GM19328 (cell line): Measurements from ENCODE around the gene DTNB.
"Not testable (repeated sequence)": the region's sequence is repeated elsewhere in the genome, so short reads cannot be mapped to it uniquely, and the experiment has no call there.

Experiments used
- ATAC-seq: cut with Tn5 transposase; IDR thresholded peaks from one replicate; pipeline ENCODE4 v1.9.1; 2021; ENCODE audit warnings: mild to moderate bottlenecking, moderate library complexity; ENCODE audit not compliant: unreplicated experiment

DTNB gene

DNA sequence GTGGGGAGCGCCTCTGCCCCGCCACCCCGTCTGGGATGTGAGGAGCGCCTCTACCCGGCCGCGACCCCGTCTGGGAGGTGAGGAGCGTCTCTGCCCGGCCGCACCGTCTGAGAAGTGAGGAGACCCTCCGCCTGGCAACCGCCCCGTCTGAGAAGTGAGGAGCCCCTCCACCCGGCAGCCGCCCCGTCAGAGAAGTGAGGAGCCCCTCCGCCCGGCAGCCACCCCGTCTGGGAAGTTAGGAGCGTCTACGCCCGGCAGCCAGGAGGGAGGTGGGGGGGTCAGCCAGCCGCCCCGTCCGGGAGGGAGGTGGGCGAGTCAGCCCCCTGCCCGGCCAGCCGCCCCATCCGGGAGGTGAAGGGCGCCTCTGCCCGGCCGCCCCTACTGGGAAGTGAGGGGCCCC lies 39.6 kb downstream of the DTNB start:
- ATAC-seq = not testable (repeated sequence)

DNA sequence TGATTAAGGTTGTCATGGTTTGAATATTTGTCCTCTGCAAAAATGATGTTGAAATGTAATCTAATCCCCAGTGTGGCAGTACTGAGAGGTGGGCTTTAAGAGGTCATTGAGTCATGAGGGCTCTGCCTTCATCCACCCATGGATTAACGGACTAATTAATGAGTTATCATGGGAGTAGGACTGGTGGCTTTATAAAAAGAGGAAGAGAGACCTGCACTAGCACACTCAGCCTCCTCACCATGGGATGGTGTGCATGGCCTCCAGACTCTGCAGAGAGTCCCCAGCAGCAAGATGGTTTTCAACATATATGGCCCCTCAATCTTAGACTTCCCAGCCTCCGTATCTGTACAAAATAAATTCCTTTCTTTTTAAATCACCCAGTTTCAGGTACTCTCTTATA lies 41.0 kb downstream of the DTNB start:
- ATAC-seq = no peak

DNA sequence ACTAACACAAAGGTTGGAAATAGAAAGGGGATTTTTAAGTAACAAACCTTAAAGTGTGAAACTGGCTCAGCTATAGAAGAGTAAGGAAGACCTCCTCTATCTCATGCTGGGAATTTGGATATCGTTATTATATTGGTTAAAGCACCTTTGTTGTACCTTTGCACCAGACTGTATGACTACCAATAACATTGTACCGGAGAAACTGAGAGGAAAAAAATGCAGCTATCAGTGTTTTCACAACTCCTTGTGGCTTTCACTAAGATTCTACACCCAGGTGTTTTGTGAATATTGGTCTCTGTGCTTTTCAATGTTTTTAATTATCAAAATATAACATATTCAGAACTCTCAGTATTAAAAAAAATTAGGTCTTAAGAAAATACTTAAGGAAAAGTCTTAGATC lies 48.7 kb downstream of the DTNB start:
- no peak for ATAC-seq

DNA sequence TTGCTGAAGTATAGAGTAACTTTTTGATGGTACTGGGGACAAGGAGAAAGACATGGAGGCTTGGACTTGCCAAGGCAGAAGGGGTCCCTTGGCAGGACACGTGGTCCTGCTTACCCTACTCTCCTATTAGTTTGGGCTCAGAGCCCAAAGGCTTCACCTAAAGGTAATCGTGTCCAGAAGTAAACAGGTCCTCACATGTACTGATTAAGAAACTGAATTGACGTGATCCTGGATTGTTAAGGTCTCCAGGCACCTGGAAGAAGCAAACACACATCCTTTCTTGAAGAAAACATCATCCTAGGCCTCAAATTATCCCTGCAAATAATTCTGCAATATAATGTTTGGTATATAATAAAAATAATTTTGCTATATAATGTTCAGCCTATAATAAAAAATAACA lies 50.0 kb downstream of the DTNB start:
- ATAC-seq = no peak

DNA sequence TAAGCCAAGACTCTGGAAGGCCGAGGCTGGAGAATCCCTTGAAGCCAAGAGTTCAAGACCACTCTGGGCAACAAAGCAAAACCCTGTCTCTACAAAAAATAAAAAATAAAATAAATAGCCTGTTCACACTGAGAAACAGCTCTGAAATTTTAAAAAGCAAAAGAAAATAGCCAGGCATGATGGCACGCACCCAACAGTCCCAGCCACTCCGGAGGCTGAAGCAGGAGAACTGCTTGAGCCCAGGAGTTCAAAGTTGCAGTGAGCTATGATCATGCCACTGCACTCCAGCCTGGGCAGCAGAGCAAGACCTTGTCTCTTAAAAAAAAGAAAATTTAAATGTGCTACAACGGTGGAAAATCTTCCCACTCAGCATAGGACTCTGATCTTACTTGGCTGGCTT lies 52.7 kb downstream of the DTNB start:
- ATAC-seq = no peak

DNA sequence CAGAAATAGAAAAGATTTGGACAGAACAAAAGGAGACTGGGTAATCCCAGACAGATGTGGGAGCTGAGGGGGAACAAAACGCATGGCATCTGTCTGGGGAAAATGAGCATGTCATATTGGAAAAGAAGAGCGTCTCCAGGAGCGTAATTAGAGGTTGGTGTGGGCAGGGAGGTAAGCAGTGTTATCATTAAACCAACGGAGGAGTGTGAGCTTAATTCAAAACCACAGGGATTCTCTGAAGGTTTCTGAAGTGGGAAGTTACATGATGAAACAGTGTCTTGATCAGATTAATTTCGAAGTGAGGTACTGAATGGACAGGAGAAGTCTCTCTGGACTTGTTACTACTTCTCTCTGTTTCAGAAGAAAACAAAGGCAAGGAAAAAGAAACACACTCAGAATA lies 53.3 kb downstream of the DTNB start:
- ATAC-seq = no peak

DNA sequence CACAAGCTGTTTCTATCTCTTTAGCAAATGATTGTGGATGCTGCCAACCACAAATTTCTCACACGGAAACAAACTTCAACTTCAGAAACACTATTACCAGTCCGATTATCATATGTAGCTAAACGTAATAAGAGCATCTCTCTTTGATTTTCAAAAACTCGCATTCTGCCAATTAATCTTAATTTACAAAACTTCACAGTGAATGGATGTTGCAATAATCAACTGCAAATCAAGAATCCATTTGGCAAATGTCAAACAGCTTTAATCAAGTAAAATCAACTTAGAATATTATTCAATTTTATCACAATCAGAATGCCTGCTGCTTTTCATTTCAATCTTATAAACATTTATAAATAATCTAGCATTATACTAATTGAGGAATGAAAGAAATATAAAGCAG lies 54.2 kb downstream of the DTNB start:
- ATAC-seq = no peak

DNA sequence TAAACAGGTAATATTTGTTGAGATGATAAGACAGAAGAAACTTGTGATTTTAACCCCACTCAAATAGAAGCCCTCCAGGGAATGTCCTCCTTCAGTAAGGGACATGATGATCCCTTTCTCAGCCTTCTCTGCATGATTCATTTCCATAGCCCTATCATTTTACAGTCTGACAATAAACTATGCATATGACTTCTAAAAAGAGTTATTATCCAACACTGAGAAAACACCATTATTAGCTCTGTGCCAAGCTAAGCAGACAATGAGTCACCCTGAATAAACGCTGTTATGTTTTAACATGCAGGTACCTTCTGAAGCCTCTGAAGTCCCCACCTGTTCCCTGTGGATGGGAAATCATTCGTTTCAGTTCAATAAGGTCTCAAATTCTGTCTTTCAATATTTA lies 54.7 kb downstream of the DTNB start:
- no peak for ATAC-seq

DNA sequence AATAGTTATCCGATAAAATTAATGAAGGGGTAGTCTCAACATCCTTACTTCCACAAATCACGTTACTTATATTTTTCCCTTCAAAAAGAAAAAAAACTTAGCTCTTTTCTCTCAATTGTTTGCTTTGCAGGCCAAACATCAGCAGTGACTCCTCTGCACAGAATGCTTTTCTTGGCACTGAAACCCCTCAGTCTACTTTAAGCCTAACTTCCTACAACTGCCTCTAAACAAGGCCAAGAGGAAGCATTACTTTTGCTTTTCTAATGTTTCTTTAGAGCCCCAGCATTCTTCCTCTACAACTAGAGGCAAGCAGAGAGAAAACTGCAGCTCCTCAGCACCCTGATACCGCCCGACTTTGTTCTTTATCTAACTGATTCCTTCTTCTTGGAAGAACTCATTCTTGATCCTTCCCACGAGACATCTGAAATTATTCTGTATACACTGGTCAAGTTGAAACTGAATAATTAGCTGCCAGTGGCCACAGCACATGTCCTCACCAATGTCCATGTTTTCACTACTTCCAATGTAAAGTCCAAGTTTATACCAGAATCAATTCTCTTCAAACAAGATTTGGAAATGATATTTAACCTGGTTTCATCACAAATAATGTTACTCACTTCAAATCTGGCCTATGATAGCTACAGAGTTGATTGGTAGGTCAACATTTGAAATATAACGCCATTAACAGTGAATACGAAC lies 55.3 kb downstream of the DTNB start:
- no peak for ATAC-seq

DNA sequence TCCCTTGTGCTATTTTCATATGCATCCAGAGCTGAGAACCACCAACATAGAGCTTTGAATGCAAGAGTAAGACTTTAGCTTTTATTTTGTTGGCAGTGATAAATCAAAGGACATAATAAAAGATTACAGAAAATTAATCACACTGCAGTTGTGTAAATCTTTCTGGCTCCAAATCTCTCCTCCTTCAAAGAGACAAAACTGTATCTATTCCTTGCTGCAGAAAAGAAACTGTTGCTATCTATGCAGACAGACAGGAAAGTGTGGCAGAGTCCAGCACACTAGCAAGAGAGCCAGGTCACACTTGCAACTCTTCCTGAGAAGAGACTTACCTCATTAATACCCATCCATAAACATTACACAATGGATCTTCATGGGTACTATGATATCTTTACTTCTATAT lies 57.5 kb downstream of the DTNB start:
- ATAC-seq = no peak

DNA sequence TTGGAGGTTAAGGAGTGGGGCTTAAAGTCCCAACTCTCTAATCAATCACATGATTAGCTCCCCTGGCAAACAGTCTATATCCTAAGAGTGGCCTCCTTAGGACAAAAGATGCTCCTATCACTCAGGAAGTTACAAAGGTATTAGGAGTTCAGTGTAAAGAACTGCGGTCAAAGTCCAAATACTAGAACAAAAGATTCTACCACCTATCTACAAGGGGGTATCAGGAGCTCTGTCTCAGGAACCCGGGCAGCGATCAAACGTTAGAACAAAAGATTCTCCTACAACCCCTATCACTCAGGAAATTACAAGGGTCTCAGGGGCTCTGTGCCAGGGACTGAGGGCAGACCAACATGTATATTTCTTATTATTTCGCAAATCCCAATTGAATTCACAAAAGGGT lies 58.0 kb downstream of the DTNB start:
- ATAC-seq = no peak

DNA sequence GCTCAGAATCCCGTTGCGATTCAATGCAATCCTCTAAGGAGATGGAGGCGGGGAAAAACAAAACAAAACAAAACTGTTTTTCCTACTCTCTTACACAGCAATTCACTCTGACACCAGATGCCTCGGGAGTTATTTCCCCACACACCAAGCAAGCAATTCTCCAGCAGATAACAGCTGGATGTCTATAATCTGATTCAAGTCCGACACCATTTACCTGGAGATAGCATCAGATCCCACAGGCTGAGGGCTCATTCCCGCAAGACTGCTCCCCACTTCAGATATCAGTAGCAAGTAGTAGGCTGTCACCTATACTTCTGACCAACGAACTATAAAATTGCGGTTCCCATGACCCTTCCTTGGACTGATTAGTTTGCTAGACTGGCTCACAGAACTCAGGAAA lies 58.7 kb downstream of the DTNB start:
- no peak for ATAC-seq

DNA sequence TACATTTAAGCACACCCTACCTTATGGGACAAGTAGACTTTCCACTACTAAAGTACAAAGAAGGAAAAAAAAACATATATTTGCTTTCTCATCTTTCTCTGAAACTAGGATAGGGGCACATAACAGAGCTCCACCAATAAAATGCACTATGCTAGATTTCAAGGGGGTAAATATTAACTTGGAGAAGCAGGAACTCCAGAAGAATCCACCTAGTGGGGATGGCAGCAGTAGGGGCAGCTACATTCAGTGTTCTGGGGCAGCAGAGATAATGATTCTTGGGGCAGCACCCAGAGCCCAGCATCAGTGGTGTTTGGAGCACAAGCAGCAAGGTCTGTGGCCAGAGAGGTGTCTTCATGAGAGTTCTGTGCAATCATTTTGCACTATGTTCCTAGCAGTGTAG lies 64.7 kb downstream of the DTNB start:
- ATAC-seq = no peak

DNA sequence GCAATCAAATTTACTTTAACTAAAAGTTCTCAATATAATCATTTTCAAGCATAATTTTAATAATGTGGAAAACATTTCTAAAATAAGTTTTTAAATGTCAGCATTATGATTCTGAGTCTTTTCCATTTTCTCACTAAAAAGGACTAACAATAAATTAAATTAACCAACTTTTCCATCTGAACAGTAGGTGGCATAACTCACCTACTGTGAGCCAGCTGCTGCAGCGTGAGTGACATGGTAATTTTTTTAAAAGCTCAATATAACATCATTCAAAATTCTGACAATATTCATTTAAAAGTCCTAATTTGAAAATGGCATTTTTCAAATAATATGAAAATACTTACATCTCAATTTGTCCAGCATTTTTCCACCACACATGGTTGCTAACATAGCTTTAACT lies 66.5 kb downstream of the DTNB start:
- ATAC-seq = no peak

DNA sequence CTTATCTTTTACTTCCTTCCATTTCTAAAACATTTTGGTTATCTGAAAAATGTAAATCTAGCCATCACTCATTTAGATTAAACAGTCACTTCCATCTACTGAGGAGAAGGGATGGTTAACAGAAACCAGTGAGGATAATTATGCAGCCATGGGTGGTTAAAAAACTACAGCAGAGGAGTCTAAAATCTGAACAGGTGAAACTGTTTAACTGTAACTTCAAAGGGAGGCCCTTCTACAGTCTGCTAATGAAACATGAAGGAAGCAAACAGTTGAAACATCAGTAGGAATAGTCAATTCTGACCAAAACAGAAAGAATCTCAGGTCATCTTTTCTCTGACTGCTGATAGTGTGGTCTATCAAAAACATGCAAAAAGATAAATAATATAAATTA lies 71.0 kb downstream of the DTNB start:
- ATAC-seq = no peak

DNA sequence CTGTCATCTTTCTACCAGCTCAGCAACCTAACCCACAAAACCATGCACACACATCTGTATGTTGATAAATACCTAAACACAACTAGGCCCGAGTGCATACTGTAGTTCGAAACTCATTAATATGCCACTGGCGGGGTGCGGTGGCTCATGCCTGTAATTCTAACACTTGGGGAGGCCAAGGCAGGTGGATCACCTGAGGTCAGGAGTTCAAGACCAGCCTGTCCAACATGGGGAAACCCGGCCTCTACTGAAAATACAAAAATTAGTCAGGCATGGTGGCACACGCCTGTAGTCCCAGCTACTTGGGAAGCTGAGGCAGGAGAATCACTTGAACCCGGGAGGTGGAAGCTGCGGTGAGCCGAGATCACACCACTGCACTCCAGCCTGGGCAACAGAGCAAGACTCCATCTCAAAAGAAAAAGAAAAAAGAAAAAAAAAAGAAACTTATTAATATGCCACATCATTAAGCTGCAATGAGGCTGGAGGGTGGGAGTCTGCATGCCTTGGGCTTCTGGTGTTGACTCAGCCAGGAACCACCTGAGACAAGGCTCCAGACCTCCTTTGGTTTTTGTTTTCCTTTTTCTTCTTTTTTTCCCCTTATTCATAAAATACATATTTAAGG lies 71.6 kb downstream of the DTNB start:
- not testable (repeated sequence) for ATAC-seq

DNA sequence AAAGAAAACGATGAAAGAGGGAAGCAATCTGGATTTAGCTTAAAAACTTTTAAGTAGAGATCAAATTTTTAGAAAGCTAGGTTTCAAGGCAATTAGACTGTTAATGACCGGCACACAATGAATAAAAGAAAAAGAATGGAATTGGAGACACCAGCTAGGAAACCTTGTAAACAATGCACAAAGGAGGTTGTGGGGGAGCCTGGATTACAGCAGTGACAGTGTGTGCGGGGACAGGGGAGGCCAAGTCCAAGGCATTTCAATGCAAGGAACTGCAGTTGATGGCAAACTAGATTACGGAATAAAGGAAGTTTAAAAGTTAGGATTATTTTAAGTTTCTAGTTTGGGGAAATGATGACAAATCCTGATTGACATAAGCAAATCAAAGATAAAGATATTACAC lies 74.5 kb downstream of the DTNB start:
- no peak for ATAC-seq

DNA sequence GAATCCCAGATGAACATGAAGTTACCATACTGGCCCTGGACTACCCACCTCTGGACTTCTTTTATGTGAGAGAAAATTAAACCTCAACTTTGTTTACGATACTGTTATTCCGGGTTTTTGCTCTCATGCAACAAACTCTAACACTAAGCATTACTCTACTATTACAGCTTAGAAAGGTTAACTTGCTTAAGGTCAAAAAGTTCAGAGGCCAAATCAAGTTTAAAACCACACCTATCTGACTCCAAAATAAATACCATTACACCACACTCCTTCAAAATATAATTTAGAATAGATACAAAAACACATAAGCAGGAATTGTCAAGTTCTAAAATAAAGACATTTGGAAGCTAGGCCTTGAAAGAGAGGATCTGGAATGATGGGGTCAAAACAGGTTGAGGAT lies 75.0 kb downstream of the DTNB start:
- ATAC-seq = no peak

DNA sequence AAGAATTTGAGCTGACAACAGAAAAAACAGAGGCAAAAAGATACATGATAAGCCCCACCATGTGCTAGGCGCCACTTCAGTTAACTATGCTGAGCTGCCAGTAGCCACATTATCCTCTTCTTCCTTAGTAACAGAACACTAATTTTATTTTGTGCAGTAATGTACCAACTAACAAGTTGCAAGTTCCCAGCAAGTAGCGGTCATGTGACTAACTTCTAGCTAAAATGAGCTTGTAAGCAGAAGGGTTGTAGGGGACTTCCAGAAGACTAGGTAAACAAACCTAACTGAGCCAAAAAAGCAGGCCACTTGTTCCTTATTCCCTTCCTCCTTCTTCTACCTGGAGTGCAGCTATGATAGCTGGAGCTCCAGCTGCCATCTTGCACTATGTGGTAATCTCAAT lies 75.5 kb downstream of the DTNB start:
- ATAC-seq = no peak

DNA sequence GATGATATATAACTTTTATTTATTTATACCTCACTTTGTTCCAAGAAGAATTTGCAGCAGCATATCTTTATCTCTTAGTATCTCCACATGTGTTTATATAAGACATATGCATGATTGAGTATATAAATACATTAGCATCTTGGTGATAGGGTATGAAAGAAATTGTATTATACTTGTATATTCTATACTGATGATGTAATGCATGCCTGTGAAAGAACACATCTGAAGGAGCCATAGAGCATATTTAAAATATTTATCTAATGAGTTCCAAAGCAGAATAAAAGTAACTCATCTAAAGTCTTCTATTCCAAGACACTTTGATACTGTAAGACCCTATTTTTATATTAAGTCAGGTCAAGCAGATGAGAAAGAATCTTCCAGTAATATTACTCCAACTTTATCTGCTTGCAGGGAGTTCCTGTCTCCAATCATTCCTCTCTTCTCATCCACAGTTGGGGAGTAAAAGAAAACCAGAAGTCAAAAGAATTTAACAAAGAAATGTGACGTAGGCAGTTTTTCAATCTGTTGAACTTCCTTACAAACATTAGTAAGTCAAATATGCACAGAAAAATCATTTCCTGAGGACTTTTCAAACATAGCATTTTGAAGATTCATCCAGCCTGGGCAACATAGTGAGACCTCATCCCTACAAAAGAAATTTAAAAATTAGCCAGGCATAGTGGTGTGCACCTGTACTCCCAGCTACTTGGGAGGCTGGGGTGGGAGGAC lies 76.7 kb downstream of the DTNB start:
- ATAC-seq = no peak

DNA sequence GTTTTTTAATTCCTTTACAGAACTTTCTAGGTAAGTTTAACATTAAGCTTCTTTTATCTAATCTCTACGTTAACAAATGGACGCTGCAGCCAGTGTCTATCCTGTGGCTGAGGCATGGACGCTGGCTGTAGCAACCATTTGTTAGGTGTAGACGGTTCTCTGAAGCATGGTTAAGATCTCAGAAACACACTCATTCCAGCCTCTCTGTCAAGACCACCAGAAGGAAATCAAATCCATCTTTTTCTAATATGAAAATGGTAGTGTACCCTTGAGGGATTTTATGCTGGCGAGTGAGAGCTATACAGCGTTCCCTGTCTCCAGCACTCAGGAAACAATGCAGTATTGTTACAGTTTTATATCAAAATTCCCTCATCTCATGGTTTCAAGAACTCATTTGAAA lies 78.0 kb downstream of the DTNB start:
- ATAC-seq = no peak

DNA sequence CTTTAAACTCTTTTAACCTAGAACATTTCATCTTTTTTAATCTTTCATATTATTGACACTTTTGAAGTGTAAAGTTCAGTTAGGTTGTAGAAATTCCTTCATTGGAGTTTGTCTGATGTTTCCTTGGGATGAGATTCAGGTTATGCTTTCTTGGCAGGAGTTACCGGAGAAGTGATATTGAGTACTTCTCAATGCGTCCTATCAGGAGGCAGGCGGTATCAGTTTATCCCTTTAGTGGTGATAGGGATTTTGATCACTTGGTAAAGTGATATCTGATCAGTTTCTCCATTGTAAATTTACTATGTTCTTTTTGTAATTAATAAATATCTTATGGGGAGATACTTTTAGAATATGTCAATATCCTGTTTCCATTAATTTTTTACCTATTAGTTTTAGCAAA lies 78.4 kb downstream of the DTNB start:
- no peak for ATAC-seq
